GM21515 (cell line): ENCODE data around the gene ZHX3.

ENCODE experiments used
- ATAC-seq: cut with Tn5 transposase; IDR thresholded peaks from one replicate; pipeline ENCODE4 v1.9.1; 2021; ENCODE audit not compliant: unreplicated experiment

Gene ZHX3

GRCh38 chr20:41300886-41301285 lies 16.6 kb downstream of the ZHX3 start:
- no peak for ATAC-seq

GRCh38 chr20:41300383-41300782 lies 17.1 kb downstream of the ZHX3 start:
- no peak for ATAC-seq

GRCh38 chr20:41299899-41300298 lies 17.6 kb downstream of the ZHX3 start:
- no peak for ATAC-seq

- no peak for ATAC-seq
Observed at GRCh38 chr20:41293269-41294037, 24.1 kb downstream of the ZHX3 start.

GRCh38 chr20:41290804-41291389 lies 26.6 kb downstream of the ZHX3 start:
- ATAC-seq = no peak

- no peak for ATAC-seq
Observed at GRCh38 chr20:41287327-41287726, 30.2 kb downstream of the ZHX3 start.

GRCh38 chr20:41286240-41286851 lies 31.2 kb downstream of the ZHX3 start:
- ATAC-seq = no peak

- no peak for ATAC-seq
Observed at GRCh38 chr20:41279546-41280225, 37.8 kb downstream of the ZHX3 start.

GRCh38 chr20:41278936-41279335 lies 38.6 kb downstream of the ZHX3 start:
- ATAC-seq = no peak

- ATAC-seq = no peak
Observed at GRCh38 chr20:41277049-41277448, 40.5 kb downstream of the ZHX3 start.

GRCh38 chr20:41276317-41276751 lies 41.2 kb downstream of the ZHX3 start:
- ATAC-seq = no peak

GRCh38 chr20:41275301-41275731 lies 42.2 kb downstream of the ZHX3 start:
- ATAC-seq = no peak

- no peak for ATAC-seq
Observed at GRCh38 chr20:41274152-41274551, 43.4 kb downstream of the ZHX3 start.

GRCh38 chr20:41273445-41273844 lies 44.1 kb downstream of the ZHX3 start:
- ATAC-seq = no peak

GRCh38 chr20:41272339-41272738 lies 45.2 kb downstream of the ZHX3 start:
- ATAC-seq = no peak

GRCh38 chr20:41268917-41269652 lies 48.4 kb downstream of the ZHX3 start:
- ATAC-seq = no peak

- no peak for ATAC-seq
Observed at GRCh38 chr20:41268402-41268801, 49.1 kb downstream of the ZHX3 start.

- no peak for ATAC-seq
Observed at GRCh38 chr20:41265938-41266337, 51.6 kb downstream of the ZHX3 start.

GRCh38 chr20:41264819-41265218 lies 52.7 kb downstream of the ZHX3 start:
- ATAC-seq = no peak

GRCh38 chr20:41261790-41262717 lies 55.5 kb downstream of the ZHX3 start:
- ATAC-seq = no peak
